Esophagus (tissue), 2 donors: ENCODE results near the gene ZNF750. TPM values are rescaled to one million over a fixed set of nuclear protein-coding genes. Genes with fewer than 3 reads are reported as not detected.

Experiments used
- H3K27ac ChIP-seq, 2 donors: one replicate each; pipeline ENCODE4 v1.5.1; 2013; ENCODE audit warnings: low read depth in 2 of 2, mild to moderate bottlenecking in 2 of 2, inconsistent platforms in 1 of 2, low read length in 1 of 2, moderate library complexity in 1 of 2
- H3K27me3 ChIP-seq, 2 donors: one replicate each; pipeline ENCODE4 v1.6.1; 2013; ENCODE audit warnings: low read length in 2 of 2, control low read depth in 1 of 2, mild to moderate bottlenecking in 1 of 2; ENCODE audit not compliant: insufficient read depth in 2 of 2, control insufficient read depth in 1 of 2
- H3K36me3 ChIP-seq, 2 donors: one replicate each; pipeline ENCODE4 v1.6.1; 2013; ENCODE audit warnings: low read length in 1 of 2; ENCODE audit not compliant: control insufficient read depth in 2 of 2, insufficient read depth in 2 of 2
- H3K4me1 ChIP-seq, 2 donors: one replicate each; pipeline ENCODE4 v1.6.1; 2013; ENCODE audit warnings: low read length in 1 of 2; ENCODE audit not compliant: control insufficient read depth in 2 of 2, insufficient read depth in 2 of 2
- H3K4me3 ChIP-seq, 2 donors: one replicate each; pipeline ENCODE4 v1.5.1; 2013; ENCODE audit warnings: low read length in 2 of 2, mild to moderate bottlenecking in 2 of 2, low read depth in 1 of 2, moderate library complexity in 1 of 2
- H3K9me3 ChIP-seq, 2 donors: one replicate each; pipeline ENCODE4 v1.6.1; 2013; ENCODE audit warnings: mild to moderate bottlenecking in 2 of 2, low read depth in 1 of 2, low read length in 1 of 2, moderate library complexity in 1 of 2; ENCODE audit not compliant: control insufficient read depth in 2 of 2, insufficient read depth in 1 of 2
- WGBS, 2 donors: extraction: QIAGEN DNeasy Blood & Tissue Kit; methylation state at CpG; one replicate each; pipeline ENCODE4 v1.1.7; 2013; 5-methylcytosine and 5-hydroxymethylcytosine counted together
- polyA plus RNA-seq, 2 donors: library from polyadenylated mRNA; stranded (reverse); fragments of 200-250 nt; gene quantifications; one replicate each; pipeline ENCODE4 v1.2.3, GENCODE V29; 2013
- donor health status: healthy with polysubstance abuse.
- donor health status: Bipolar disorder and iron deficiency.

ZNF750 gene
- polyA plus RNA-seq, 2 donors, result 30.2 to 111 TPM

GRCh38 chr17:82838386-82839063, 1.3 kb downstream of the ZNF750 start:
- H3K27ac ChIP-seq, result peak overlapping the region; percentile 93 to 97
- H3K4me3 ChIP-seq, result peak overlapping the region; percentile 48 to 71
- peaks cover 0 to 4% of the 10 kb centered on the region in 2 donors for H3K4me1 ChIP-seq
- H3K9me3 ChIP-seq, result no peaks in the 10 kb centered on the region
- WGBS, 2 donors, result 61 to 65% methylated on average over 17 of the region's 17 CpGs
- no peaks in the 10 kb centered on the region for H3K27me3 ChIP-seq
- peaks cover 1 to 3% of the 10 kb centered on the region in 2 donors for H3K36me3 ChIP-seq

DNA sequence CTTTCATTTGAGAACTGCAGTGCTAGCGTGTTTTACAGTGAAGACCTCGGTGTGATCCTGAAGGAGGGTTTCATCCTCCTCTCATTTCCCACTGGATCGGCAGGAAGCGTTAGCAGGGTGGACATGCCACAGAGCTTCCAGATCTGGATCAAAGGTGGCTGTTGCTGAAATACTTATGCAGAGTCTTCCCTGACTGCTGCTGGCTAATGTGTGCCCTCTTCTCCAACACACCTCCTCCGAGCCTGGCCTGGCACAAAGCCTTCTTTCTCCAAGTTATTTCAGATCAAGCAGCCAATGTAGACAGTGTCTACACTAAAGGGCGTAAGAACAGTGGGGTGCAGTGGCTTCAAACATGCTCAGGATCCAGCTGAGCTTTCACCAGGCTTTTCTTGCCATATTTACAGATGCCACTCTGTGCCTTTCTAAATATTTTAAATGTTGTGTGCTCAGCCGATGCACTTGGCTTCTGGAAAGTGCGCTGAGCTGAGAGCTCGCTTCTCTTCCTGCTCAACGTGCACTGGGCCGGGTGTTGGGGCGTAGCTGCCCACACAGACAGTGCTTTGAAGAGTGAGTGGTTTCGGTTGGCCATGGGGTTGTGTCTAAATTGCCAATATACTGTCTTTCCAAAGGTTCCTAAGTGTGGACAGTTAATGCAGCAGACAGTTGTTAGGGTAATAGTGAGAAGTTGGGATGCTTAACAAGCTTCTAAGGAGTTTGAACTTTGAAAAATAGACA, 2.1 kb downstream of the ZNF750 start:
- WGBS, 2 donors, result 66 to 72% methylated on average over 13 of the region's 13 CpGs
- Histone ChIP-seq H3K9me3 (no peaks in the 10 kb centered on the region), H3K4me1 (peaks cover 0 to 4% of the 10 kb centered on the region in 2 donors), H3K36me3 (peaks cover 7 to 8% of the 10 kb centered on the region in 2 donors), H3K27ac (peak overlapping the region; percentile 93 to 97), H3K4me3 (peak overlapping the region; percentile 34 to 71), H3K27me3 (no peaks in the 10 kb centered on the region)

DNA sequence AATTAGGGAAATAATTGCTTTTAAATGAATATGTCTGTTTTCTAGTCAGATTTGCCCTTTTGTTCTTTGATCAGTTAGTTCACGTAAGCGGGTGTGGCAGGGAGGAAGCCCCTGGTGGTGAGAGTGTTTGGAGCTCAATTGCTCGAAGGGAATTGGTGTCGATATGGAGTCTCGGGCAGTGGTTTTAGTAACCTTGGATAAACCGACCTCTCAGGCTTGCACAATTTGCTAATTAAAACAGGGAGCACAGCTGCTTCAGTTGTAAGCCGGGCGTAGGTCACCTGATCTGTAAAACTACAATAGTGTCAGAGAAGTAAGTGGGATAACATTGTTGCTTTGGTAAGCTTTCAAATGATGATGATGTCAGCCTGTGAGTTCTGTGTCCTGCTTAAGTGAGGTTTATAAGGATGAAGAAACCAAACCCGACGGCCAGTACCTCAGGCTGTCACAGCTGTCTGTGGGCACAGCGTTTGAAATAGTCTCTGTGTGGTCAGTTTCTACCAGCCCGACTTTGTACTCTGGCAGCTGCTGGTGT, 2.9 kb downstream of the ZNF750 start:
- Histone ChIP-seq H3K36me3 (peaks cover 12% of the 10 kb centered on the region in 2 donors), H3K27ac (peak overlapping the region; percentile 93 to 97), H3K4me3 (peak overlapping the region in 1 of 2 donors; percentile 71), H3K27me3 (no peaks in the 10 kb centered on the region), H3K4me1 (peaks cover 0 to 4% of the 10 kb centered on the region in 2 donors), H3K9me3 (no peaks in the 10 kb centered on the region)
- 56 to 62% methylated on average over 12 of the region's 12 CpGs for WGBS, 2 donors

GRCh38 chr17:82835766-82836512, 3.9 kb downstream of the ZNF750 start:
- 52 to 76% methylated on average over 28 of the region's 28 CpGs for WGBS, 2 donors
- H3K36me3 ChIP-seq, result peaks cover 12 to 21% of the 10 kb centered on the region in 2 donors
- no peaks in the 10 kb centered on the region for H3K9me3 ChIP-seq

DNA sequence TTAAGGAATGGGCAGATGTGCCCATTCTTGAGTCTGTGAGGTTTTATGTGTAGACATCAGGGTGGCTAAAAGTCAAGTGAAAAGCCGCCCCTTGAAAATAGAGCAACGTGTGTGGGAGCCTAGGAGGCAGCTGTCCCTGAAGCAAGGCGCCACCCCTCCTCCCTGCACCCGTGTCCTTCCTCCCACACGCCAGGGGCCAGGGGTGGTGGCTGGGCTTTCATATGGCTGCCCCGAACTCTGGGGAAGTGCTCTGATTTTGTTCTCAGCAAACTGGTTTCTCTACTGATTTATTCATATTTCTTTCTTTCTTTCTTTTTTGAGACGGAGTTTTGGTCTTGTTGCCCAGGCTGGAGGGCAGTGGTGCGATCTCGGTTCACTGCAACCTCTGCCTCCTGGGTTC, 4.7 kb downstream of the ZNF750 start:
- Histone ChIP-seq H3K36me3 (peaks cover 12 to 24% of the 10 kb centered on the region in 2 donors), H3K4me1 (peaks cover 0 to 4% of the 10 kb centered on the region in 2 donors), H3K9me3 (no peaks in the 10 kb centered on the region), H3K27me3 (no peaks in the 10 kb centered on the region), H3K4me3 (no peak overlapping the region), H3K27ac (peak overlapping the region; percentile 81 to 97)
- WGBS, 2 donors, result 70 to 75% methylated on average over 9 of the region's 9 CpGs

More at GRCh38 chr17:82835766-82836512, 3.9 kb downstream of the ZNF750 start:
- Histone ChIP-seq H3K4me1 (peaks cover 0 to 4% of the 10 kb centered on the region in 2 donors), H3K4me3 (peak overlapping the region; percentile 0 to 7), H3K27ac (peak overlapping the region; percentile 93 to 97), H3K27me3 (no peaks in the 10 kb centered on the region)

DNA sequence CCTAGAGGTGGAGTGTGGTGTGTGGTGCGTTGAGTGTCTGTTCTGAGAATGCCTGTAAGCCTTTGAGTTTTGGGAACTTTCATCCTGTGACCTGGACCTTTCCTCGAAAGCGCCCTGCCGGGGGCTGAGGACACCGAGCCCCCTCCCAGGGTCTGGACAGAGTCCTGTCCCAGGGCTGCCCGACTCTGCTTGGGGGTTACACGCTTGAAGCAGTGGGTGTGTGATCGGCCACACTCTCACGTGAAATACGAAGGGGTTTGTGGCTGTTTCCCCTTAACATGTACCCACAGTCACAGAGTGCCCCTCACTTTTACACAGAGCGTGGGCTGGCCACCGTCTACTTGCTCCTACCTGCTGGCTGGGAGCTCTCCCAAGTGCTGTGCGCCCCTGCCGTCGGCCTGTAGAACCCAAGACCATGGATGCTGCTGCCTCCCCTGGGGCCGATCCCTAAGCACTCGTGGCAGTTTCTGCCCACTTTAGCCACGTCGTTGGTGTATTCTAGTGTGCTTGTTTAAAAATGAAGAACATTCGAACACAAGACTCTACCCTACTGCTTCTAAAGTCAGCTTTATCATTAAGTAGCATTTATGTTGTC, 6.8 kb downstream of the ZNF750 start:
- 94 to 95% methylated on average over 20 of the region's 20 CpGs for WGBS, 2 donors
- H3K4me3 ChIP-seq, result no peak overlapping the region
- H3K36me3 ChIP-seq, result peaks cover 12 to 39% of the 10 kb centered on the region in 2 donors
- no peaks in the 10 kb centered on the region for H3K27me3 ChIP-seq
- peaks cover 0 to 8% of the 10 kb centered on the region in 2 donors for H3K4me1 ChIP-seq
- H3K9me3 ChIP-seq, result peaks cover 0 to 5% of the 10 kb centered on the region in 2 donors
- peak overlapping the region; percentile 56 to 70 for H3K27ac ChIP-seq

DNA sequence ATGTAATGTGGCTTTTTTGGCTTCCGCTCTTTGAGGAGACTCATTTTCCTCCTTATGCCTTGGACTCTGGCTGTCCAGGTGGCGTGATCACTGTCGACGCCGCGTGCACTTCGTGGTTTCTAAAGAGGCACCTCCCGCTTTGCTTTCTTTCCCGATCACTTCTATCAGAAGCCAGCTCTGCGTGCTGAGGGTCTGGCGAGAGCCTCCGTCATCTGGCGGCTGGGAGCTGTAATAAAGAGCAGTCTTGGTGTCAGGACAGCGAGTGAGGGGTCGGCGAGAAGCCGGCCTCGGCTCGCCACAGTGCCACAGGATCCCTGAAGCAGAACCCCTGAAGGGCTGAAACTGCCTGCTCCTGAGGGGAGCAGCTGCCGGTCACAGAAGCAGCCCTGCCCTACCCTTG, 7.4 kb downstream of the ZNF750 start:
- H3K27me3 ChIP-seq, result no peaks in the 10 kb centered on the region
- peak overlapping the region in 1 of 2 donors; percentile 70 for H3K27ac ChIP-seq
- peaks cover 12 to 43% of the 10 kb centered on the region in 2 donors for H3K36me3 ChIP-seq
- H3K9me3 ChIP-seq, result peaks cover 0 to 8% of the 10 kb centered on the region in 2 donors
- WGBS, 2 donors, result 91 to 92% methylated on average over 20 of the region's 20 CpGs
- H3K4me3 ChIP-seq, result no peak overlapping the region
- H3K4me1 ChIP-seq, result peaks cover 0 to 8% of the 10 kb centered on the region in 2 donors

GRCh38 chr17:82831818-82832200, 8.0 kb downstream of the ZNF750 start:
- Histone ChIP-seq H3K4me3 (no peak overlapping the region), H3K4me1 (peaks cover 0 to 8% of the 10 kb centered on the region in 2 donors), H3K9me3 (peaks cover 0 to 8% of the 10 kb centered on the region in 2 donors), H3K36me3 (peaks cover 12 to 44% of the 10 kb centered on the region in 2 donors), H3K27ac (peak overlapping the region in 1 of 2 donors; percentile 77), H3K27me3 (no peaks in the 10 kb centered on the region)
- WGBS, 2 donors, result 91 to 92% methylated on average over 18 of the region's 18 CpGs
